ENCODE results near the gene ZBTB39. TPM values are rescaled to one million over a fixed set of nuclear protein-coding genes. Genes with fewer than 3 reads are reported as not detected.

Gene ZBTB39
- total RNA-seq, 2 experiments from 2014 or later: 8.8 to 9.3 TPM

GRCh38 chr12:57044468-57044867, 38.1 kb upstream of the ZBTB39 start:
- Mint-ChIP-seq H3K4me3 (no peak overlapping the region), H3K27me3 (peaks cover 17% of the 10 kb centered on the region), H3K4me1 (peaks cover 35% of the 10 kb centered on the region), H3K9me3 (ENCODE audit: low read depth) (no peaks in the 10 kb centered on the region), H3K27ac (no peak overlapping the region), H3K36me3 (no peaks in the 10 kb centered on the region)
- ATAC-seq: no peak
- CTCF ChIA-PET: interaction anchor here (1.2 to 1.4 kb wide), 2 partner anchors 11 to 43 kb away, joined by 4 to 8 read pairs; no protein-coding TSS in a partner anchor
- DNase-seq: no peak

GRCh38 chr12:57042695-57043094, 36.3 kb upstream of the ZBTB39 start:
- H3K4me1 Mint-ChIP-seq: peaks cover 22% of the 10 kb centered on the region
- H3K9me3 Mint-ChIP-seq (ENCODE audit: low read depth): no peaks in the 10 kb centered on the region
- CTCF ChIA-PET: interaction anchor here (1.3 kb wide), 1 partner anchor 81 kb away, joined by 4 read pairs; no protein-coding TSS in a partner anchor
- ATAC-seq (no peak), DNase-seq (no peak)
- no peak overlapping the region for H3K4me3 Mint-ChIP-seq
- H3K27me3 Mint-ChIP-seq: peaks cover 18% of the 10 kb centered on the region
- no peak overlapping the region for H3K27ac Mint-ChIP-seq
- H3K36me3 Mint-ChIP-seq: no peaks in the 10 kb centered on the region

DNA sequence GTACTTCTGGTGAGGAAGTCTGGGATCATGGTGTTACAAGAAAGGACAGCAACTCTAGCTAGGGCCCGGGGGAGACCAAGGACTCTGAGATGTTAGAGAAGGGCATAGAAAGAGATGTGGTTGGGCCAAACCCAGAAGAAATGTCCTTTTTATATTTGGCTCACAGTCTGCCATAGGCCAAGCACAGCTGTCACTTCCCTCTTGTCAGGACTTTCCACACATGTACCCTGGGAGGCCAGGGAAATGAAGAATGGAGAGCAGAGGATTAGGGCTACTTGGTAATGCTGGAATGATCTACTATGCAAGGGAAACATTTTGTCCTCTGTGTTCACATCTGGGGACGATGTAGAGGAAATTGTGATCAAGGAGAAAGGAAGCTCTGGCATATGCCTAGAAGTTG, 34.4 kb upstream of the ZBTB39 start:
- Mint-ChIP-seq H3K4me1 (peaks cover 3% of the 10 kb centered on the region), H3K27ac (no peak overlapping the region), H3K4me3 (no peak overlapping the region), H3K36me3 (no peaks in the 10 kb centered on the region), H3K9me3 (ENCODE audit: low read depth) (no peaks in the 10 kb centered on the region), H3K27me3 (peaks cover 12% of the 10 kb centered on the region)
- ATAC-seq (no peak), DNase-seq (no peak)
- CTCF ChIA-PET: interaction anchor here (1.0 to 2.6 kb wide), 4 partner anchors 9 to 39 kb away, joined by 4 to 9 read pairs (median 6); no protein-coding TSS in a partner anchor

GRCh38 chr12:57040211-57040610, 33.9 kb upstream of the ZBTB39 start:
- ATAC-seq (no peak), DNase-seq (no peak)
- H3K9me3 Mint-ChIP-seq (ENCODE audit: low read depth): no peaks in the 10 kb centered on the region

DNA sequence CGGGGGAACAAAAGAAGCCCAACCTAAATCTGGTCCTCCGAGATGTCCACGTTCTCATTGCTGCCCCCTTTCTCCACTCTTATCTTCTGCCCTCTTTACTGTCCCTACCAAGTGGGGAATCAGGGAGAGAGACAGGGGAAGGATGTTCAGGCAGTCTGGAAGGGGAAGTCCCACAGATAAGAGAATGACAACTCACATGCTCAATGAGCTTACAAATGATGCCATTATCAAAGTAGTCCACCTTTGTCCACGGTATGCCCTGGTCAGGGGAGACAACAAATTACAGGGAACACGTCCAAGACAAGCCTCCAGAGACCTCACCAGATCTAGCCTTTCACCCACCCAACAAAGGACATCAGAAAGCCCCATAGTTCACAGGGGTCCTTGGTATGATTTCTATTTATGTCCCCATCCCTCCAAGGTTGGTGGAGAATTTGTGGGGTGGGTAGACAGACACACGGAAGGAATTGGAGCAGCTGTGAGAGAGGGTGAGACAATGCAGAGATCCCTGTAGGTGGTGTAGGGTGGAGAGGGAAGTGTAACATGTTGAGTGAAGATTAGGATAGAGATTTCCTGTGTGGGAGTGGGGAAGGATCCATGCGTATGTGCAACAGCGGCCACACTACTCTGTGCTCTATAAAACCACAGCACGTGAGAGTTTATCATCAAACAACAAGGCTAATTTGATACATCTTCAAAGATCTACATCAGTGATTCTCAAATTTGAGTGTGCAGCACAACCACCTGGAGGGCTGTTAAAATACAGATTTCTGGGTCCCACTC, 32.9 kb upstream of the ZBTB39 start:
- no peaks in the 10 kb centered on the region for H3K9me3 Mint-ChIP-seq (ENCODE audit: low read depth)
- no peak overlapping the region for H3K27ac Mint-ChIP-seq
- no peak overlapping the region for H3K4me3 Mint-ChIP-seq
- no peaks in the 10 kb centered on the region for H3K36me3 Mint-ChIP-seq
- CTCF ChIA-PET: interaction anchor here (2.6 kb wide), 1 partner anchor 37 kb away, joined by 9 read pairs; no protein-coding TSS in a partner anchor
- no peaks in the 10 kb centered on the region for H3K4me1 Mint-ChIP-seq
- ATAC-seq: no peak
- no peak for DNase-seq
- H3K27me3 Mint-ChIP-seq: peaks cover 3% of the 10 kb centered on the region

More at GRCh38 chr12:57040211-57040610, 33.9 kb upstream of the ZBTB39 start:
- Mint-ChIP-seq H3K27ac (no peak overlapping the region), H3K27me3 (peaks cover 9% of the 10 kb centered on the region), H3K36me3 (no peaks in the 10 kb centered on the region), H3K4me1 (no peaks in the 10 kb centered on the region), H3K4me3 (no peak overlapping the region)
- CTCF ChIA-PET: interaction anchor here (1.0 to 2.6 kb wide), 4 partner anchors 8 to 38 kb away, joined by 4 to 9 read pairs (median 6); no protein-coding TSS in a partner anchor

DNA sequence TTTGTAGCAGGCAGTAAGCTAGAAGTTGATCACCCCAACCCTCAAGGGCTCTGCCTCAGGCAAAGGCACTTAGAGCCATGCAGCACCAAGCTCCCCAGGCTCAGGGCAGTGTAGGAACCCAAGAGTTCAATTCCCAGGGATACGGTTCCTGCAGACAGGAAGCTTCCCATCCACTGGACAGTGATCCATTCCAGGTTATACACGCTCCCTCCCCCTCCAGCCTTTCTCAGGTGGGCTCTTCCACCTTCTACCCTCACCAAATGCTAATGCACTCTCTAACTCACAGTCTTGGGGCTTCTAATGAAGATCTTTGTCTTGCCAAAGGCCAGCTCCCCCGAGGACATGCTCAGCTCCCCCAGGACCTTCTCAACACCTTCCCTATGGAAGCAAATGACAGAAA, 30.9 kb upstream of the ZBTB39 start:
- Mint-ChIP-seq H3K9me3 (ENCODE audit: low read depth) (no peaks in the 10 kb centered on the region), H3K36me3 (no peaks in the 10 kb centered on the region), H3K27ac (no peak overlapping the region), H3K27me3 (peaks cover 3% of the 10 kb centered on the region), H3K4me3 (no peak overlapping the region), H3K4me1 (no peaks in the 10 kb centered on the region)
- ATAC-seq (no peak), DNase-seq (no peak)
- CTCF ChIA-PET: interaction anchor here (1.7 to 2.4 kb wide), 3 partner anchors 23 to 75 kb away, joined by 4 to 10 read pairs (median 4); no protein-coding TSS in a partner anchor

DNA sequence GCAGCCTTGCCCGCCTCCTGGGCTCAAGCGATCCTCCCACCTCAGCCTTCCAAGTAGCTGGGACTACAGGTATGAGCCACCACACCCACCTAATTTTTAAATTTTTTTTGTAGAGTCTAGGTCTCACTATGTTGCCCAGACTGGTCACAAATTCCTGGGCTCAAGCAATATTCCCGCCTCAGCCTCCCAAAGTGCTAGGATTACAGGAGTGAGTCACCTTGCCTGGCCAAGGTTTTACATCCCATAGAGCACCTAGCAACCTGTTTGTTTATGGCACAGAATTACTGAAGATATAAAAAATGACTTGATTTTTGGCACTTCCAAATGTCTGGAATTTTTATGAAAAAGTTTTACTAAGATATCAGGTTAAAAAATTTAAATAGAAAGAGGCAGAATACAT, 27.1 kb upstream of the ZBTB39 start:
- H3K4me3 Mint-ChIP-seq: no peak overlapping the region
- H3K36me3 Mint-ChIP-seq: no peaks in the 10 kb centered on the region
- ATAC-seq: no peak
- peaks cover 16% of the 10 kb centered on the region for H3K4me1 Mint-ChIP-seq
- no peak for DNase-seq
- H3K27ac Mint-ChIP-seq: no peak overlapping the region
- no peaks in the 10 kb centered on the region for H3K9me3 Mint-ChIP-seq (ENCODE audit: low read depth)
- CTCF ChIA-PET: interaction anchor here (0.6 to 5.6 kb wide), 8 partner anchors 10 to 205 kb away, joined by 3 to 43 read pairs (median 6); partner anchors contain the start of genes MYO1A and STAT6
- no peaks in the 10 kb centered on the region for H3K27me3 Mint-ChIP-seq

GRCh38 chr12:57031789-57032188, 25.4 kb upstream of the ZBTB39 start:
- Mint-ChIP-seq H3K27ac (no peak overlapping the region), H3K4me3 (no peak overlapping the region), H3K27me3 (no peaks in the 10 kb centered on the region), H3K4me1 (peaks cover 25% of the 10 kb centered on the region), H3K36me3 (no peaks in the 10 kb centered on the region), H3K9me3 (ENCODE audit: low read depth) (no peaks in the 10 kb centered on the region)
- CTCF ChIA-PET: interaction anchor here (0.8 to 5.6 kb wide), 13 partner anchors 9 to 275 kb away, joined by 3 to 43 read pairs (median 6); partner anchors contain the start of genes MYO1A and STAT6
- ATAC-seq (no peak), DNase-seq (no peak)

- H3K27ac Mint-ChIP-seq: peak overlapping the region; percentile 51
- no peak overlapping the region for H3K4me3 Mint-ChIP-seq
- H3K27me3 Mint-ChIP-seq: no peaks in the 10 kb centered on the region
- ATAC-seq (peak; percentile 53), DNase-seq (no peak)
- H3K36me3 Mint-ChIP-seq: no peaks in the 10 kb centered on the region
- peaks cover 25% of the 10 kb centered on the region for H3K4me1 Mint-ChIP-seq
- CTCF ChIA-PET: interaction anchor here (0.7 to 5.6 kb wide), 14 partner anchors 8 to 274 kb away, joined by 3 to 43 read pairs (median 4); partner anchors contain the start of genes MYO1A, STAT6 and ZBTB39
- H3K9me3 Mint-ChIP-seq (ENCODE audit: low read depth): no peaks in the 10 kb centered on the region
These were observed 24.9 kb upstream of the ZBTB39 start for GRCh38 chr12:57031138-57031725.

- Mint-ChIP-seq H3K36me3 (no peaks in the 10 kb centered on the region), H3K9me3 (ENCODE audit: low read depth) (no peaks in the 10 kb centered on the region), H3K4me1 (peaks cover 25% of the 10 kb centered on the region), H3K4me3 (no peak overlapping the region), H3K27me3 (peaks cover 1% of the 10 kb centered on the region), H3K27ac (no peak overlapping the region)
- CTCF ChIA-PET: interaction anchor here (2.4 to 5.6 kb wide), 3 partner anchors 19 to 82 kb away, joined by 7 to 43 read pairs (median 25); partner anchors contain the start of genes MYO1A and STAT6
- ATAC-seq (no peak), DNase-seq (no peak)
These were observed 23.1 kb upstream of the ZBTB39 start for GRCh38 chr12:57029457-57029856.

- H3K9me3 Mint-ChIP-seq (ENCODE audit: low read depth): no peaks in the 10 kb centered on the region
- H3K4me1 Mint-ChIP-seq: peaks cover 25% of the 10 kb centered on the region
These were observed 21.4 kb upstream of the ZBTB39 start for GRCh38 chr12:57027805-57028153.

DNA sequence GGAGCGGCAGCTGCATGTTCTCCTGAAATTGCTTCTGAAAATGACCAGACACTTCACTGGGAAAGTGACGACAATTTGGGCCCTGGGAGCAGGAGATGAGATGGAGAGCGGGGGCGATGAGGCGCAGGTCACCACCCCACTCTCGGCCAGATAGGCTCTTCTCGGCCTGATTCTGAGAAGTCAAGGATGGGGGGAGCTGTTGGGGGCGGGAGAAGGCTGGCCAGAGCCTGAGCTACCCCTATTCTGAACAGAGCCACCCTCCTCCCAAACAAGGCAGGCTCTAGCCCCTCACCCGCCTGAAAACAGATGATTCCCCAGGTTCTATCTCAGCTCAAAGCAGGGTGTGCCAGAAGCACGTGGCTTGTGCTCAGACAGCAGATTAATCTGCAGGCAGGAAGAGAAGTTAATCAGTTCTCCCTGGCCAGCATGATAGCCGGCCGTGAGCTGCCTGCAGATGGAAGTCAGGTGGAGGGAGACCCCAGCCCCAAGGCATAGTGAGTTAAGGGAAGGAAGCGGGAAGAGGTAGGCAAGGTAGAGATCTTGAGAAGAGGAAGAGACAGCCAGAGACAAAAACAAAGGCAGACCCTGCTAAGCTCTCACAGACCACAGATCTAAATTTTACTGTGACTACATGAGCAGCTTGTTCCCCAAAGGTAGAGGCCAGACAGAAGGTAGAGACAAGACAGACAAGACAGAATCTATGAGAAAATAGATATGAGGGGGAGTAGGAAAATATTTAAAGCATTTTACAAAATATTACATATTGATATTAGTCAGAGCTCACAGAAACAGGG, 20.9 kb upstream of the ZBTB39 start:
- Mint-ChIP-seq H3K4me1 (peaks cover 25% of the 10 kb centered on the region), H3K4me3 (no peak overlapping the region), H3K36me3 (no peaks in the 10 kb centered on the region), H3K9me3 (ENCODE audit: low read depth) (no peaks in the 10 kb centered on the region), H3K27ac (no peak overlapping the region), H3K27me3 (peaks cover 4% of the 10 kb centered on the region)
- DNase-seq: no peak
- CTCF ChIA-PET: interaction anchor here (0.7 to 2.4 kb wide), 8 partner anchors 9 to 441 kb away, joined by 3 to 9 read pairs (median 3); partner anchors contain the start of gene STAT6
- no peak for ATAC-seq

More at GRCh38 chr12:57027805-57028153, 21.4 kb upstream of the ZBTB39 start:
- Mint-ChIP-seq H3K4me3 (no peak overlapping the region), H3K27ac (no peak overlapping the region), H3K36me3 (no peaks in the 10 kb centered on the region), H3K27me3 (peaks cover 4% of the 10 kb centered on the region)
- DNase-seq: no peak
- ATAC-seq: no peak
- CTCF ChIA-PET: interaction anchor here (0.7 to 2.4 kb wide), 6 partner anchors 20 to 96 kb away, joined by 3 to 9 read pairs (median 3); partner anchors contain the start of gene STAT6
